ENCODE measurements around the gene HOXC11.

The HOXC11 gene

DNA sequence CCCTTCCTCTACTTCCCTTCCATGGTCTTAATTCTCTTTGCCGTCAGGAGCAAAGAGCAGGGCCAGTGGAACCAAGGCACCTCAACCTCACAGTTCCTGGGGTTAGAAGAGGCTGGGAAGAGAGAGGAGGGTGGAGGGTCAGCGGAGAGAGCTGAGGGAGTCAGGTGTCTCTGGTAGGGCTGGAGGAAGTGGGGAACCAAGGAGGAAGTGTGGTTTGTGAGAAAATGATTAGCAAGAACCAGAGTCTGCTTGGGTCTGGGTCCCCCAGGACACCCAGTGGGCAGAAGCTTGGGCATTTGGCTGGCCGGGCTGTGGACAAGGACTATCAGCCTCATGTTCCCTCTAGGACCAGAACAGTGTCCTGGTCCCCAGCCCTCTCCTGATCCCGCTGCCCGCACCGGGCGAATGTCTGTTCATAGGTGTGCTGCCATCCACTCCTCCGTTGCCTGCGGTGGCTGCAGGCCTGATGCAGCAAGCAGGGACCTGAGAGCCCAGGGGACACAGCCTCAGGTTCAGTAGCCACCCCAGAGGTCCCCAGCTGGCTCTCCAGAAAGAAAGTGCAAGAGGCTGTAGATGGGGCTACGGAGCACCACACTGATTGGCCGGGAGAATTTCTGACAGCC, 15.9 kb upstream of the HOXC11 start:
- no peak for DNase-seq (ENCODE audit: low read depth, low spot score)

GRCh38 chr12:53958128-53958527, 14.8 kb upstream of the HOXC11 start:
- DNase-seq (ENCODE audit: low read depth, low spot score): no peak

GRCh38 chr12:53959314-53959713, 13.6 kb upstream of the HOXC11 start:
- no peak for DNase-seq (ENCODE audit: low read depth, low spot score)

DNA sequence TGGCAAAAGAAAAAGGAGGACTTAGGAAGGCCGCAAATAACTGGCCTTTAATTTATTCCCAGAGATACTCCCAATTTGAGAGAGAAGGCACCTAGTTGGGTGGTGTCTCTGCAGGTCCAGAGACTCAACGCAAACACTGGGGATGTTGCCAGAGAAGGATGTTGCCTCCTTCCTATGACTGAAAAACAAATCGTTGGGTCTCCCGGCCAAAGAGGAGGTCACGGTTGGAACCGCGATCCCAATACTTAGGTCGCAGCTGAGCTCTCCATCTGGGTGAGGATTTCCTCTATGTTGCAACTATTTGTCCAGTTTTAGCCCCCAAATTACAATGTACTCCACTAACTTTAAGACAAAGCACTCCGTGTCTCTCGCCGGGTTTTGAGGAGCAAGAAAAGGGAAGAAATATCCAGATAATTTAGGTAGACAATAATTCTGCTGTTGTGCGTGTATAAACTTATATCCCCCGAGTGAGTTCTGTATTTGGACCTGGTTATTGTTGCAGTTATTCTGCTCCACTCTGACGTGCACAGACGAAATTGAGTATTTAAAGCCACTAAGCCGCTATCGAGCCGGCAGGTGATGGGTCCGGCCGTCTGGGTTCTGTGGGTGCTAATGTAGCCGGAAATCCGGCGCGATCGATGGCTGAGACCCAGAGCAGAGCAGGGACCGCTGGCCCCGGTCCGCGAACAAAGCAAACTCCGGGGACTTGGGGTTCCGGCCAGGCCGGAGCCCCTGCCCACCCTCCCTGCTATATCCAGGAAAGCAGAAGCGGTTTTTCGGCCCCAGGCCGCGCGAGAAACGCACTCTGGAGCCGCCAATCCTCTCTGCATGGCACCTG, 12.5 kb upstream of the HOXC11 start:
- no peak for DNase-seq (ENCODE audit: low read depth, low spot score)

DNA sequence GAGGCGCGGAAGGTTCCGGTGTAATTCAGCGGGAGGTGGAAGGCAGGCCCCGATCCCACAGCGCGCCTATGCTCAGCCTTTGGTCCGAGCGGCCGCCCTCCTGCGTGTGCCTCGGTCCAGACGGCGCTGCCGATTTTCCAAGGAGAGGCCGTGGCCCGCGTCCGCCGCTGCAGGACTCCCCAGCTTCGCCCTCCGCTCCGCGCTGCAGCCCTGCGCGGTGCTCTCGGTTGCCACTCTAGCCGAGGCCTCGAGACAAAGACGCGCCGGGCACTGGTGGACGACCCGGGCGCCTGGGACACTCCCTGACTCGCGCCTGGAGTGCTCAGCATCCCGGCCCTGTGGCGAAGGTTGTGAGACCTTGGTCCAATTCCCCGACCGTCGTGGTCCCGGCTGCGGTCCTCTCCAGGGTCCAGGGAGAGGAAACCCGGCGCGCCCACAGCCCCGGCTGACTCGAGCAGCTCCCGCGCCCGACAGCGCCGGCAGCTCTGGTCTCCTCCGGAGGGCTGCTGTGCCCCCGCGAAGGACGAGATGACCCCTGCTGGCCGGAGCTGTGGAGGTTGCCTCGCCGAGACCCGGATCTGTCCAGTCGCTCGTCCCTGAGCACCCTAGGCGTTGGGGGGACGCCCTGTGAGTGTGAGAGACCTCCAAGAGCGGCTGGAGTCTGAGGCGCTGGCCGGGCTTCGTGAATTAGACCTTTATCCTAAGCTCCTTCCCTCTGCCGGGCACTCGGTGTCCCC, 11.7 kb upstream of the HOXC11 start:
- DNase-seq (ENCODE audit: low read depth, low spot score): no peak

DNA sequence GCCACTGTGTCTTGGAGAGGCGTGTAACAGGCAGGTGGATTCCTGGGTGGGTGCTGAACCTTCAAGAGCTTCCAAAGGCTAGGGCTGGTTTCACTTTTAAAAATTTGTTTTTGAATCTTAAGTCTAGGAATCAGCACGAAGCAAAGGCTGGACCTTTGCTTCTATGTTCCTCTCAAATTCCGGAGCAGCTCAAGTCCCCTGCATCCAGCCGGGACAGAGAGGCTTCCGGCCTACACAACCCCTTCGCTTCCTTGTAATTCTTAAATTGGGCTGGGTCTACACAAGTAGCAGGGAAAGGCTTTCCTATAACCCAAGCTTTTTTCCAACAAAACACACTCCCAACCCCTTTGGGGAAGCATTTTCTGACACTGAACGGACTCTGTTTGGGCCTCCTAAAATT, 9.9 kb upstream of the HOXC11 start:
- no peak for DNase-seq (ENCODE audit: low read depth, low spot score)

- no peak for DNase-seq (ENCODE audit: low read depth, low spot score)
Observed at GRCh38 chr12:53963434-53964314, 9.3 kb upstream of the HOXC11 start.

DNA sequence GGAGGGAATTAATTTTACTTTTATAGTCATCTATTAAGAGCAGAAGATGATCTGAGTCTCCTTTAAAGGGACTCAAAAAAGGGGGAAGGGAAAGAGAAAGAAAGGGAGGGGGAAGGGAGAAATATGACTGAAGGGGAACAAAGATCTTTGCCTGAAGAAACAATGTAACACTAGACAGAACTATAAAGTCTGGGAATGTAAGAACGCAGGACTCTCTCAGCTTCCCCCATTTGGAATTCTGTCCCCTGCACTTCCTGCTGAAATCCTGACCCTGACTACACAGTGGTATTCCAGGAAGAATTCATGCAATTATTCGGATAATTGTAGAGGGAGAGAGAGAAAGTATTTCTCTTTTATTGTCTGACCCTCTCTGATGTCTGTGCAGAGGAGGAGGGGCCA, 8.6 kb upstream of the HOXC11 start:
- DNase-seq (ENCODE audit: low read depth, low spot score): no peak

DNA sequence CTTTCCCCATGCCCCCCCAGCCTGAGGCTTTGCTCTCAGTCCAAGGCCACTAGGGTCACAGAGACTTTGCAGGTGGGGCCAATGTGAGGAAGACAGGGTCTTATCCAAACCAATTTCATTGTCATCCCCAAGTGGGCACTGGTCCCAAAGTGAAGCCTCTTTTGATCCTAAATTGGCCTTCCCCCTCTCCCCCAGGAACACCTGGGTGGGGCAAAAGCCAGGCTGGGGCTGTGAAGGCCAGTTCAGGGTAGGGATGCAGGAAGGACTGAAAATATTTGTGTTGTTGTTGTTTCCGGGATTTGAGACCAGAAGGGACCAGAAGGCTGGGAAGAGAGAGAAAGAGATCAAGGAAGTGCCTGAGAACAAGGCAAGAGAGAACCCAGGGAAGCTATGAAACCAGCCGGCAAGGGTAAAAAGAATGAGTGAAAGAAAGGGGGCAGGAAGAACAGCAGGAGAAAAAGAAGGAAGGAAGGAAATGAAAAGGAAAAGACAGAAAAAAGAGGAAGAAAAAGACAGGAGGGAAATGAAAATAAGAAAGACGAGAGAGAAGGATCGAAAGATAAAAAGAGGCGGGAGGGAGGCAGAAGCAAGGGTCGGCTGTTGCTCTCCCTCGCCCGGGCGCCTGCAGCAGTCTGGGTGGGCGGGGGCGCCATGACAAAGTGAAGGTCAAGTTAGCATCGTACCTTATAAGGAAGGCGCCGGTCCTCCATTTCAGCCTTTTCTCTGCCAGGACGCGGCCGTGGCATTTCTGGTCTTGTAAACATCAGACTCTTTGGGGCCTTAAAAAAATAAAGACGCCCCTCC, 7.4 kb upstream of the HOXC11 start:
- DNase-seq (ENCODE audit: low read depth, low spot score): no peak

GRCh38 chr12:53966085-53966384, 6.9 kb upstream of the HOXC11 start:
- DNase-seq (ENCODE audit: low read depth, low spot score): no peak

DNA sequence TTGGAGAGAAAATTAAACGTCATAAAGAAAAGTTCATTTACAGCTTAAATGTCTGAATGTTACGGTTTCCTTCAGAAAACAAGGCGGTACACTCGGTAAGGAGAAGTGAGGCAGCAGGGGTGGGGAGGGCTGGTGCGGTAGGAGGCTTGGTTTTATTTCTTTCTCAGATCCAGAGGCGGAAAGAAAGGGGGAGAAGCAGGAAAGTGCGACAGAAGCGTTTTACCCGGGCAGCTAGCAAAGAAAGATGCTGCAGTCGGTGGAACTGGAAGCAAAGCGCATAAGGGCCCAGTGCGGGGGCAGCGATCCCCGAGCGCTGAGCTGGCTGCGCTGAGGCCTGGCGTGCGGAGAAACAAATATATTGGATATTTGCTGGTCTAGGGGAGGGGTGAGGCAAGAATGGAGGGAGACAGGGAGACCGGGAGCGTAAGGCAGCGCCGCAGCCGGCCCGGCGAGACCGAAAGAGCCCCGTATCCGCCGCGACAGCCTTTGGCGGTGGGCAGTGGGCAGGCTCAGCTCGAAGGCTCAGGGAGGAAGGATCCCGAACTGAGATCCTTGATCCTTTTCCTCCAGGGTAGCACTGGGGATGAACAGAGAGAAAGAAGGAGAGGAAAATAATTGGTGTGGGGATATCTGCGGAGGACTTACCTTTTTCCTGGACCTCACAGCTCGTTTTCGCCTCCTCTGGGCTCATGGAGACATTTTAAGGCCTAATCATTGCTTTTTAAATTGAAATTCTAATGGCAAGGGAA, 6.4 kb upstream of the HOXC11 start:
- no peak for DNase-seq (ENCODE audit: low read depth, low spot score)

DNA sequence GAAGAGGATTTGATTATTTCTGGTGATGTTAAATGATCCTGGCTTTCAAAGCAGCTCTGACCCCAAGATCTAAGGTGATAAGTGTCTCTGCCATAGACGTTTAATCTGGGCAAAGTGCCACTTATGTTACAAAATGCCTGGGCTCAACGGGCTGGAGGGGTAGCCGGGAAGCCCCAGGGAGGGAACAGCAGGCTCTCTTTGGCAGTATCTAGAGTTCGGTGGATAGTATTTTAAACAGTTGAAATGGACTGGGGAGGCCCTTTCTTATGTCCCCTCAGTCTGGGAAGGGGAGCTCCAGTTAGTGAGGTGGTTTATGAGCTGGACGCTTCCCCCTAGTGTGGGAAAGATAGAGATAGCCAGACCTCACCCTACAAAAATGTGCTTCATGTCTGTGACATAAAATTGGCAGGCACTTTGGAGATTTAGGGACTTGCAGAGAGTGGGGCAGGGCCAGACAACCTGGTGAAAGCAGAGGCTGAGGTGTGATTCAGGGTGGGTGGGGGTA, 5.5 kb upstream of the HOXC11 start:
- DNase-seq (ENCODE audit: low read depth, low spot score): no peak

GRCh38 chr12:53968214-53969127, 4.5 kb upstream of the HOXC11 start:
- DNase-seq (ENCODE audit: low read depth, low spot score): no peak

GRCh38 chr12:53969588-53970259, 3.2 kb upstream of the HOXC11 start:
- DNase-seq (ENCODE audit: low read depth, low spot score): no peak

- no peak for DNase-seq (ENCODE audit: low read depth, low spot score)
Observed at GRCh38 chr12:53970451-53970850, 2.5 kb upstream of the HOXC11 start.

- no peak for DNase-seq (ENCODE audit: low read depth, low spot score)
Observed at GRCh38 chr12:53971129-53971528, 1.8 kb upstream of the HOXC11 start.

- no peak for DNase-seq (ENCODE audit: low read depth, low spot score)
Observed at GRCh38 chr12:53971686-53972085, 1.2 kb upstream of the HOXC11 start.

GRCh38 chr12:53972152-53972702, 699 bp upstream of the HOXC11 start:
- no peak for DNase-seq (ENCODE audit: low read depth, low spot score)
